ENCODE measurements around the gene CELSR1.

- TF ChIP-seq CTCF (IDR thresholded peaks at IDR 0.05) = no peak
- no peak for TF ChIP-seq POLR2AphosphoS5 (IDR thresholded peaks at IDR 0.05; ENCODE audit: low read depth, low read length)
- TF ChIP-seq REST (IDR thresholded peaks at IDR 0.05; ENCODE audit: insufficient read depth in 1 of 2, low read depth in 2 of 2, low read length in 1 of 2) = no peak
- no peak for TF ChIP-seq TCF7L2 (IDR thresholded peaks at IDR 0.05; ENCODE audit: low read depth, low read length)
These were observed 186.2 kb downstream of the CELSR1 start for GRCh38 chr22:46351131-46351735.
